ENCODE results near the gene RNF113A.
"Not testable (repeated sequence)": the region's sequence is repeated elsewhere in the genome, so short reads cannot be mapped to it uniquely, and the experiment has no call there.

DNA sequence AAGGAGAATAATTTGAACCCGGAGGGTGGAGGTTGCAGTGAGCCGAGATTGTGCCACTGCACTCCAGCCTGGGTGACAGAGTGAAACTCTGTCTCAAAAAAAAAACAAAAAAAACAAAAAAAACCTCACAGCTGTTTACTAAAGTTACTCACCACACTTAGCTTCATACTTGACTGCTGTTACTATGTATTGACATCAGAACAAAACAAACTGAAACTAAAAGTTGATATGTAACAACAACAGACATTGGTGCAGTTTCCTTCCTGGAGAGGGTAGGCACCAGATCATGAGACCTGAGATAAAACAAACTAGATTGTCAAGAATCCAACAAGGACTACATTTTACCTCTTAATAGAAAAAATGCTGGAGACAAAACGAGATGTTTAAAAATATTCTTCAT, 49.8 kb downstream of the RNF113A start:
- TF ChIP-seq EP300 (IDR thresholded peaks at IDR 0.05) = not testable (repeated sequence)
- TF ChIP-seq, protein P1, sequence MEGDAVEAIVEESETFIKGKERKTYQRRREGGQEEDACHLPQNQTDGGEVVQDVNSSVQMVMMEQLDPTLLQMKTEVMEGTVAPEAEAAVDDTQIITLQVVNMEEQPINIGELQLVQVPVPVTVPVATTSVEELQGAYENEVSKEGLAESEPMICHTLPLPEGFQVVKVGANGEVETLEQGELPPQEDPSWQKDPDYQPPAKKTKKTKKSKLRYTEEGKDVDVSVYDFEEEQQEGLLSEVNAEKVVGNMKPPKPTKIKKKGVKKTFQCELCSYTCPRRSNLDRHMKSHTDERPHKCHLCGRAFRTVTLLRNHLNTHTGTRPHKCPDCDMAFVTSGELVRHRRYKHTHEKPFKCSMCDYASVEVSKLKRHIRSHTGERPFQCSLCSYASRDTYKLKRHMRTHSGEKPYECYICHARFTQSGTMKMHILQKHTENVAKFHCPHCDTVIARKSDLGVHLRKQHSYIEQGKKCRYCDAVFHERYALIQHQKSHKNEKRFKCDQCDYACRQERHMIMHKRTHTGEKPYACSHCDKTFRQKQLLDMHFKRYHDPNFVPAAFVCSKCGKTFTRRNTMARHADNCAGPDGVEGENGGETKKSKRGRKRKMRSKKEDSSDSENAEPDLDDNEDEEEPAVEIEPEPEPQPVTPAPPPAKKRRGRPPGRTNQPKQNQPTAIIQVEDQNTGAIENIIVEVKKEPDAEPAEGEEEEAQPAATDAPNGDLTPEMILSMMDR (IDR thresholded peaks at IDR 0.05) = not testable (repeated sequence)

Data from ovary (tissue), 3 donors.